Fibroblast of villous mesenchyme (primary cell): Measurements from ENCODE around the gene TBCEL. TPM values are rescaled to one million over a fixed set of nuclear protein-coding genes. Genes with fewer than 3 reads are reported as not detected.

Experiments
- DNase-seq: peaks from one replicate; pipeline ENCODE4 v3.0.0-alpha.2; 2010; ENCODE audit warnings: low read depth
- H3K4me3 ChIP-seq: 2 replicates; pipeline ENCODE4 v1.5.1; 2011; ENCODE audit warnings: low read depth, mild to moderate bottlenecking, low read length
- CTCF ChIP-seq: IDR thresholded peaks from 2 replicates; pipeline ENCODE4 v1.5.1; 2012; ENCODE audit warnings: low read depth, mild to moderate bottlenecking, low read length; ENCODE audit not compliant: insufficient read depth
- total RNA-seq: library from RNA; depleted of rRNA; stranded (reverse); fragments of >200 nt; gene quantifications from 2 replicates; pipeline ENCODE4 v1.2.3, GENCODE V29; 2012

Gene TBCEL
- total RNA-seq, 1 donor, result 29.8 TPM

- H3K4me3 ChIP-seq, result no peak overlapping the region
- TF ChIP-seq CTCF, result no peak
- DNase-seq, result no peak
These were observed 44.9 kb downstream of the TBCEL start for GRCh38 chr11:121068787-121069186.

- DNase-seq, result no peak
- no peak for TF ChIP-seq CTCF
- H3K4me3 ChIP-seq, result no peak overlapping the region
These were observed 47.3 kb downstream of the TBCEL start for GRCh38 chr11:121070951-121071845.

GRCh38 chr11:121071846-121072450 is 48.0 kb downstream of the TBCEL start:
- no peak for TF ChIP-seq CTCF
- DNase-seq, result no peak
- H3K4me3 ChIP-seq, result no peak overlapping the region

- no peak for DNase-seq
- no peak for TF ChIP-seq CTCF
- H3K4me3 ChIP-seq, result no peak overlapping the region
These were observed 57.4 kb downstream of the TBCEL start for GRCh38 chr11:121081321-121081720.

- DNase-seq, result no peak
- TF ChIP-seq CTCF, result no peak
- no peak overlapping the region for H3K4me3 ChIP-seq
These were observed 58.3 kb downstream of the TBCEL start for GRCh38 chr11:121082219-121082618.

GRCh38 chr11:121082670-121083069 is 58.8 kb downstream of the TBCEL start:
- H3K4me3 ChIP-seq, result no peak overlapping the region
- no peak for DNase-seq
- no peak for TF ChIP-seq CTCF
